OCI-LY7 (cell line): ENCODE measurements around the gene GABRG3.

Experiments used
- CTCF ChIP-seq: fragments of 200-600 bp; sonication (generic); conservative IDR thresholded peaks from 2 replicates; pipeline ENCODE4 v1.5.1; 2014; ENCODE audit warnings: mild to moderate bottlenecking, antibody characterized with exemption, low read length, moderate library complexity, mixed read lengths
- EZH2phosphoT487 ChIP-seq: fragments of 200-600 bp; sonication (generic); IDR thresholded peaks from 2 replicates; pipeline ENCODE4 v1.6.1; 2018; ENCODE audit warnings: low read depth, borderline replicate concordance, mild to moderate bottlenecking, mixed run types, antibody characterized with exemption, low read length, moderate library complexity, mixed read lengths

GRCh38 chr15:26985050-26985449 lies 14.1 kb downstream of the GABRG3 start:
- no peak for TF ChIP-seq CTCF
- no peak for TF ChIP-seq EZH2phosphoT487
